A549 (cell line): ENCODE results near the gene PKIG.

Source experiments
- BCL3 ChIP-seq: fragments of >200 bp; sonication (Bioruptor Twin); formaldehyde crosslinking; IDR thresholded peaks from 3 replicates; pipeline ENCODE4 v1.6.1; 2016
- CBX2 ChIP-seq: fragments of 200-600 bp; sonication (generic); IDR thresholded peaks from 2 replicates; pipeline ENCODE4 v1.6.1; 2016; ENCODE audit warnings: low read depth, mild to moderate bottlenecking, borderline replicate concordance
- CHD2 ChIP-seq: fragments of 150-350 bp; IDR thresholded peaks from 2 replicates; pipeline ENCODE4 v1.6.1; 2014; ENCODE audit warnings: low read length; ENCODE audit not compliant: partially characterized antibody
- CTCF ChIP-seq: fragments of >200 bp; sonication (Bioruptor Twin); formaldehyde crosslinking; IDR thresholded peaks from 3 replicates; pipeline ENCODE4 v1.5.1; 2016
- EHMT2 ChIP-seq: fragments of 200-600 bp; sonication (generic); IDR thresholded peaks from 2 replicates; pipeline ENCODE4 v1.6.1; 2016; ENCODE audit warnings: antibody characterized with exemption, low read depth, mild to moderate bottlenecking, moderate library complexity
- EP300 ChIP-seq, 2 experiments: fragments of >200 bp; sonication (Bioruptor Twin); formaldehyde crosslinking; IDR thresholded peaks; 2 replicates in 1 of 2; 3 replicates in 1 of 2; pipeline ENCODE4 v1.6.1; 2016 to 2017
- MAX ChIP-seq: IDR thresholded peaks from 2 replicates; pipeline ENCODE4 v1.6.1; 2012
- POLR2A ChIP-seq: IDR thresholded peaks from 2 replicates; pipeline ENCODE4 v1.6.1; 2012; ENCODE audit warnings: mild to moderate bottlenecking, low read length
- REST ChIP-seq: fragments of 200-600 bp; sonication (generic); IDR thresholded peaks from 2 replicates; pipeline ENCODE4 v1.6.1; 2016; ENCODE audit warnings: antibody characterized with exemption, mild to moderate bottlenecking, moderate library complexity
- SMC3 ChIP-seq: fragments of >200 bp; sonication (Bioruptor Twin); formaldehyde crosslinking; IDR thresholded peaks from 3 replicates; pipeline ENCODE4 v1.6.1; 2018; ENCODE audit warnings: inconsistent platforms
- USF2 ChIP-seq: fragments of 450-650 bp; IDR thresholded peaks from 2 replicates; pipeline ENCODE4 v1.6.1; 2014; ENCODE audit warnings: antibody characterized with exemption
- ZNF302 ChIP-seq: fragments of 250-450 bp; sonication (Bioruptor Pico); IDR thresholded peaks from 2 replicates; pipeline ENCODE4 v1.9.0; 2021; ENCODE audit warnings: inconsistent platforms, mild to moderate bottlenecking, moderate library complexity

- TF ChIP-seq CTCF (no peak), USF2 (no peak), MAX (no peak), REST (no peak), EHMT2 (no peak), SMC3 (no peak), BCL3 (no peak), EP300 (IDR thresholded peaks at IDR 0.05) (no peak), ZNF302 (CRISPR knock-in tag) (no peak), POLR2A (no peak), CHD2 (no peak), CBX2 (no peak)
Observed at GRCh38 chr20:44603327-44603726, 20.9 kb downstream of the PKIG start.
